ENCODE data around the gene MYLK. TPM values are rescaled to one million over a fixed set of nuclear protein-coding genes. Genes with fewer than 3 reads are reported as not detected.

MYLK gene
- total RNA-seq, 1 donor from 2014 or later = 11.1 TPM

- no peaks in the 10 kb centered on the region for H3K4me1 ChIP-seq
- H3K36me3 ChIP-seq = no peaks in the 10 kb centered on the region
- no peaks in the 10 kb centered on the region for H3K9me3 ChIP-seq (replicated peaks)
- H3K4me3 ChIP-seq = no peak overlapping the region
- DNase-seq = no peak
- peaks cover 17% of the 10 kb centered on the region for H3K27me3 ChIP-seq (ENCODE audit: low read depth)
- no peak for TF ChIP-seq CTCF (IDR thresholded peaks at IDR 0.05; ENCODE audit: borderline replicate concordance)
- H3K27ac ChIP-seq (replicated peaks) = no peak overlapping the region
- intact Hi-C loops (cut with micrococcal nuclease) = no loop called here
Measured at GRCh38 chr3:123791417-123791816, 92.7 kb downstream of the MYLK start.

GRCh38 chr3:123791073-123791370 is 93.1 kb downstream of the MYLK start:
- no peaks in the 10 kb centered on the region for H3K36me3 ChIP-seq
- TF ChIP-seq CTCF (IDR thresholded peaks at IDR 0.05; ENCODE audit: borderline replicate concordance) = no peak
- no peak overlapping the region for H3K27ac ChIP-seq (replicated peaks)
- H3K9me3 ChIP-seq (replicated peaks) = no peaks in the 10 kb centered on the region
- H3K4me1 ChIP-seq = no peaks in the 10 kb centered on the region
- H3K27me3 ChIP-seq (ENCODE audit: low read depth) = peaks cover 17% of the 10 kb centered on the region
- H3K4me3 ChIP-seq = no peak overlapping the region
- no peak for DNase-seq
- intact Hi-C loops (cut with micrococcal nuclease) = no loop called here

GRCh38 chr3:123790254-123791072 is 93.7 kb downstream of the MYLK start:
- no peak for DNase-seq
- intact Hi-C loops (cut with micrococcal nuclease) = no loop called here
- H3K9me3 ChIP-seq (replicated peaks) = no peaks in the 10 kb centered on the region
- H3K36me3 ChIP-seq = no peaks in the 10 kb centered on the region
- no peaks in the 10 kb centered on the region for H3K4me1 ChIP-seq
- H3K4me3 ChIP-seq = no peak overlapping the region
- peaks cover 17% of the 10 kb centered on the region for H3K27me3 ChIP-seq (ENCODE audit: low read depth)
- H3K27ac ChIP-seq (replicated peaks) = no peak overlapping the region
- TF ChIP-seq CTCF (IDR thresholded peaks at IDR 0.05; ENCODE audit: borderline replicate concordance) = no peak

- Histone ChIP-seq H3K9me3 (replicated peaks) (no peaks in the 10 kb centered on the region), H3K4me1 (no peaks in the 10 kb centered on the region), H3K36me3 (no peaks in the 10 kb centered on the region), H3K4me3 (no peak overlapping the region), H3K27me3 (ENCODE audit: low read depth) (peaks cover 17% of the 10 kb centered on the region), H3K27ac (replicated peaks) (no peak overlapping the region)
- intact Hi-C loops (cut with micrococcal nuclease) = no loop called here
- no peak for TF ChIP-seq CTCF (IDR thresholded peaks at IDR 0.05; ENCODE audit: borderline replicate concordance)
- DNase-seq = no peak
Measured at GRCh38 chr3:123789760-123790159, 94.4 kb downstream of the MYLK start.

GRCh38 chr3:123789160-123789559 is 95.0 kb downstream of the MYLK start:
- Histone ChIP-seq H3K4me1 (no peaks in the 10 kb centered on the region), H3K9me3 (replicated peaks) (no peaks in the 10 kb centered on the region), H3K27ac (replicated peaks) (no peak overlapping the region), H3K36me3 (no peaks in the 10 kb centered on the region), H3K27me3 (ENCODE audit: low read depth) (peaks cover 14% of the 10 kb centered on the region), H3K4me3 (no peak overlapping the region)
- DNase-seq = no peak
- no peak for TF ChIP-seq CTCF (IDR thresholded peaks at IDR 0.05; ENCODE audit: borderline replicate concordance)
- intact Hi-C loops (cut with micrococcal nuclease) = no loop called here

All from left ventricle myocardium inferior (tissue), 1 donor.